HepG2 (cell line): ENCODE results near the gene RAPGEFL1. TPM values are rescaled to one million over a fixed set of nuclear protein-coding genes. Genes with fewer than 3 reads are reported as not detected.
"Not testable (repeated sequence)": the region's sequence is repeated elsewhere in the genome, so short reads cannot be mapped to it uniquely, and the experiment has no call there.

Experiments
- ATAC-seq: fragments of 200-7000 bp; cut with Tn5 transposase; 3 replicates; pipeline ENCODE4 v1.9.1; 2020; ENCODE audit warnings: mild to moderate bottlenecking, moderate library complexity
- BruUV-seq: library from RNA; stranded (reverse); fragments of 400-500 nt; replicated peaks from 2 replicates; lab custom pipeline; 2021; lab: Mats Ljungman, UMichigan
- CTCF ChIA-PET: fragments of 300-600 bp; formaldehyde crosslinking; extraction: SDS; loops from one replicate; lab custom pipeline; 2021; ENCODE audit warnings: low total read pairs, inconsistent platforms, low intra/inter-chr PET ratio; lab: Yijun Ruan, JAX
- POLR2A ChIA-PET: fragments of 350-600 bp; sonication (Branson Sonifier 250); formaldehyde crosslinking; loops from one replicate; lab custom pipeline; 2020; ENCODE audit warnings: antibody characterized with exemption, inconsistent platforms; lab: Yijun Ruan, JAX
- DNase-seq: peaks from one replicate; pipeline ENCODE4 v3.0.0-alpha.2; 2015; ENCODE audit warnings: low spot score
- FAIRE-seq: peaks from 3 replicates; lab custom pipeline; 2011; peaks lifted over from hg19 to GRCh38; lab: Jason Lieb, UNC
- H2AFZ ChIP-seq: one replicate; pipeline ENCODE4 v1.6.1; 2011; ENCODE audit warnings: low read length, inconsistent platforms
- H3K27ac ChIP-seq: fragments of 300-600 bp; 3 replicates; pipeline ENCODE4 v1.8.0; 2011; ENCODE audit warnings: mixed run types, mild to moderate bottlenecking, mixed read lengths, low read length, inconsistent platforms; ENCODE audit not compliant: insufficient read depth; ENCODE audit errors: extremely low read length
- H3K27me3 ChIP-seq, 2 experiments: fragments of 200-600 bp in 1 of 2; 2 replicates in 1 of 2; 3 replicates in 1 of 2; pipeline versions ENCODE4 v1.6.0 to v1.8.0; 2011; ENCODE audit warnings: low read length in 2 of 2, mild to moderate bottlenecking in 2 of 2, moderate library complexity in 2 of 2, inconsistent platforms in 1 of 2; ENCODE audit not compliant: insufficient read depth in 2 of 2, control insufficient read depth in 1 of 2
- H3K36me3 ChIP-seq, 2 experiments: fragments of 200-600 bp in 1 of 2; replicated peaks in 1 of 2; 2 replicates in 1 of 2; 3 replicates in 1 of 2; pipeline versions ENCODE4 v1.5.1 to v1.8.0; 2011; ENCODE audit warnings: low read length in 2 of 2, inconsistent platforms in 1 of 2; ENCODE audit not compliant: insufficient read depth in 2 of 2, control insufficient read depth in 1 of 2
- H3K4me1 ChIP-seq: 2 replicates; pipeline ENCODE4 v1.5.1; 2012; ENCODE audit warnings: low read length, inconsistent platforms; ENCODE audit not compliant: insufficient read depth
- H3K4me2 ChIP-seq: 2 replicates; pipeline ENCODE4 v1.6.0; 2011; ENCODE audit warnings: low read depth, low read length, inconsistent platforms
- H3K4me3 ChIP-seq, 3 experiments: fragments of 200-600 bp in 1 of 3; sonication (generic), shearing (Covaris generic) in 1 of 3; replicated peaks in 1 of 3; 2 replicates each; pipeline ENCODE4 v1.5.1; 2011 to 2016; ENCODE audit warnings: low read length in 3 of 3, inconsistent platforms in 2 of 3, low read depth in 2 of 3, mild to moderate bottlenecking in 2 of 3, control low read depth in 1 of 3, mixed read lengths in 1 of 3; ENCODE audit not compliant: insufficient read depth in 1 of 3
- H3K79me2 ChIP-seq: one replicate; pipeline ENCODE4 v1.6.1; 2011; ENCODE audit warnings: low read length, inconsistent platforms; ENCODE audit not compliant: insufficient read depth
- H3K9ac ChIP-seq: 2 replicates; pipeline ENCODE4 v1.6.0; 2011; ENCODE audit warnings: mild to moderate bottlenecking, low read depth, low read length, inconsistent platforms; ENCODE audit not compliant: insufficient read depth
- H3K9me3 ChIP-seq: 2 replicates; pipeline ENCODE4 v1.5.1; 2012; ENCODE audit warnings: mild to moderate bottlenecking, low read length
- H4K20me1 ChIP-seq: 2 replicates; pipeline ENCODE4 v1.6.0; 2011; ENCODE audit warnings: inconsistent platforms, mild to moderate bottlenecking, low read length, moderate library complexity; ENCODE audit not compliant: insufficient read depth
- KLF13 ChIP-seq: sonication (generic); formaldehyde crosslinking; IDR thresholded peaks from 2 replicates; pipeline ENCODE4 v1.4.0; 2020; ENCODE audit warnings: mild to moderate bottlenecking, missing genetic modification reagents
- MAFF ChIP-seq: IDR thresholded peaks from 2 replicates; pipeline ENCODE4 v1.6.1; 2011; ENCODE audit warnings: low read depth, low read length, improper control_type of control experiment
- MAFK ChIP-seq, 2 experiments: IDR thresholded peaks in 1 of 2; conservative IDR thresholded peaks in 1 of 2; 2 replicates each; pipeline ENCODE4 v1.6.1; 2011; ENCODE audit warnings: improper control_type of control experiment in 2 of 2, low read length in 2 of 2
- ZSCAN12 ChIP-seq: sonication (generic); formaldehyde crosslinking; IDR thresholded peaks from 2 replicates; pipeline ENCODE4 v1.9.0; 2021; ENCODE audit warnings: mild to moderate bottlenecking, missing genetic modification reagents
- WGBS: methylation state at CpG from one replicate; pipeline ENCODE4 v1.1.6; 2017; ENCODE audit warnings: low lambda C conversion rate; 5-methylcytosine and 5-hydroxymethylcytosine counted together
- in situ Hi-C: cut with HindIII; loops from 2 replicates; pipeline ENCODE4 v1.10.0; 2017; ENCODE audit warnings: low pct_unique_long_range_greater_than_20kb; ENCODE audit not compliant: extremely low pct_ligation_motif_present
- intact Hi-C: fragments of 100-400 bp; cut with micrococcal nuclease; formaldehyde crosslinking; loops from one replicate; pipeline ENCODE4 v1.10.0; 2022; ENCODE audit not compliant: unreplicated experiment
- polyA plus RNA-seq, 8 experiments: library from polyadenylated mRNA; depleted of rRNA in 3 of 8; stranded (reverse) in 7 of 8; unstranded in 1 of 8; fragments of >200 nt; fragmentation: Illumina TruSeq in 4 of 8; extraction: Trizol in 4 of 8; gene quantifications; 2 replicates each; pipeline versions ENCODE4 v1.2.1 to v1.2.3, GENCODE V29; 2011 to 2016; ENCODE audit warnings: low read depth in 4 of 8, missing spikeins in 1 of 8, mixed read lengths in 1 of 8; ENCODE audit not compliant: insufficient read depth in 1 of 8
- total RNA-seq, 5 experiments: library from RNA; depleted of rRNA; stranded (reverse); fragments of >200 nt; fragmentation: Illumina TruSeq; extraction: Trizol; gene quantifications; 2 replicates each; pipeline ENCODE4 v1.2.3, GENCODE V29; 2016; ENCODE audit warnings: low read depth in 1 of 5

The RAPGEFL1 gene
- total and polyA plus RNA-seq, 2 of the 13 experiments (the other 11 are each of a cell fraction or from before 2014, with no cell fraction given) = 4.5 to 7.8 TPM

GRCh38 chr17:40224718-40225550 lies 47.7 kb downstream of the RAPGEFL1 start:
- H3K36me3 ChIP-seq = peaks cover 3 to 17% of the 10 kb centered on the region in 2 experiments; a peak in 4 of 5 replicates
- no peak for DNase-seq
- TSS peak; percentile 12 for BruUV-seq
- WGBS = 98% methylated on average over 5 of the region's 5 CpGs
- no peak for ATAC-seq
- in situ Hi-C loops = no loop called here
- ChIA-PET POLR2A (interaction anchor here (0.7 kb wide), 1 partner anchor 17 kb away, joined by 3 read pairs; no protein-coding TSS in a partner anchor), CTCF (no interaction called here)
- intact Hi-C loops = no loop called here
- no peak overlapping the region for H3K27ac ChIP-seq
- no peak overlapping the region for H3K9ac ChIP-seq
- H3K79me2 ChIP-seq = peaks cover 57% of the 10 kb centered on the region
- H3K27me3 ChIP-seq = no peaks in the 10 kb centered on the region; a peak in 1 of 5 replicates
- peaks cover 19% of the 10 kb centered on the region for H3K4me1 ChIP-seq
- H3K4me3 ChIP-seq = no peak overlapping the region
- FAIRE-seq = peak; percentile 44
- no peaks in the 10 kb centered on the region for H4K20me1 ChIP-seq
- H3K4me2 ChIP-seq = no peak overlapping the region
- H3K9me3 ChIP-seq = no peaks in the 10 kb centered on the region
- no peak overlapping the region for H2AFZ ChIP-seq
- TF ChIP-seq MAFK (conservative IDR thresholded peaks at IDR 0.05 in 1 of 2, IDR thresholded peaks at IDR 0.05 in 1 of 2; ENCODE audit: low read length in 2 of 2) (peak; percentile 53 to 74; a peak in 3 of 4 replicates), ZSCAN12 (CRISPR knock-in tag) (no peak), MAFF (peak; percentile 65), KLF13 (CRISPR knock-in tag) (no peak)

- POLR2A ChIA-PET, H4K20me1 ChIP-seq, DNase-seq, CTCF ChIA-PET, H3K27ac ChIP-seq, ATAC-seq, H3K27me3 ChIP-seq, intact Hi-C loops, in situ Hi-C loops, FAIRE-seq, H3K9ac ChIP-seq, H3K4me3 ChIP-seq, H2AFZ ChIP-seq, H3K4me2 ChIP-seq, H3K9me3 ChIP-seq, H3K4me1 ChIP-seq, BruUV-seq: not testable (repeated sequence)
- Histone ChIP-seq H3K36me3 (peaks cover 12 to 39% of the 10 kb centered on the region in 2 experiments), H3K79me2 (peaks cover 47% of the 10 kb centered on the region)
- 96% methylated on average over 14 of the region's 14 CpGs for WGBS
Observed at GRCh38 chr17:40229146-40229545, 51.9 kb downstream of the RAPGEFL1 start.
